Endothelial cell of umbilical vein (primary cell): ENCODE data around the gene FUBP3. TPM values are rescaled to one million over a fixed set of nuclear protein-coding genes. Genes with fewer than 3 reads are reported as not detected.

ENCODE experiments used
- BruUV-seq: library from RNA; stranded (reverse); fragments of 400-500 nt; replicated peaks from 2 replicates; lab custom pipeline; 2021; lab: Mats Ljungman, UMichigan
- CTCF ChIA-PET: fragments of 300-600, 350-600 bp; sonication (Branson Sonifier 250); formaldehyde crosslinking; loops from one replicate; lab custom pipeline; 2021; ENCODE audit warnings: antibody characterized with exemption, inconsistent platforms; lab: Charles Lee
- POLR2A ChIA-PET: fragments of 300-600, 350-600 bp; sonication (Branson Sonifier 250); formaldehyde crosslinking; loops from one replicate; lab custom pipeline; 2021; ENCODE audit warnings: antibody characterized with exemption, inconsistent platforms; lab: Charles Lee
- DNase-seq: peaks from one replicate; pipeline ENCODE4 v3.0.0-alpha.2; 2011; ENCODE audit warnings: low read depth, low spot score
- FAIRE-seq: peaks from 2 replicates; lab custom pipeline; 2011; peaks lifted over from hg19 to GRCh38; lab: Jason Lieb, UNC
- H2AFZ ChIP-seq: 2 replicates; pipeline ENCODE4 v1.6.0; 2012; ENCODE audit warnings: low read depth, low read length, control low read depth, inconsistent platforms
- H3K27ac ChIP-seq: 2 replicates; pipeline ENCODE4 v1.5.1; 2011; ENCODE audit warnings: low read depth, mild to moderate bottlenecking, control low read depth, low read length, moderate library complexity; ENCODE audit not compliant: insufficient read depth
- H3K27me3 ChIP-seq, 2 experiments: 2 replicates each; pipeline versions ENCODE4 v1.6.0 to v1.6.1; 2011; ENCODE audit warnings: low read length in 2 of 2, mixed read lengths in 1 of 2; ENCODE audit not compliant: control insufficient read depth in 2 of 2, insufficient read depth in 2 of 2
- H3K36me3 ChIP-seq, 2 experiments: 2 replicates in 1 of 2; 3 replicates in 1 of 2; pipeline ENCODE4 v1.5.1; 2011; ENCODE audit warnings: low read length in 2 of 2, mild to moderate bottlenecking in 1 of 2, moderate library complexity in 1 of 2; ENCODE audit not compliant: control insufficient read depth in 2 of 2, insufficient read depth in 2 of 2; ENCODE audit errors: extremely low read depth in 1 of 2
- H3K4me1 ChIP-seq: 3 replicates; pipeline ENCODE4 v1.5.1; 2011; ENCODE audit warnings: mild to moderate bottlenecking, low read length; ENCODE audit not compliant: control insufficient read depth, insufficient read depth; ENCODE audit errors: extremely low read depth
- H3K4me2 ChIP-seq: 2 replicates; pipeline ENCODE4 v1.6.1; 2011; ENCODE audit warnings: low read length, control low read depth, mixed read lengths; ENCODE audit not compliant: insufficient read depth
- H3K4me3 ChIP-seq, 3 experiments: fragments of 200-600 bp in 1 of 3; sonication (generic), shearing (Covaris generic) in 1 of 3; replicated peaks in 1 of 3; 2 replicates each; pipeline ENCODE4 v1.5.1; 2011 to 2016; ENCODE audit warnings: control low read depth in 3 of 3, low read length in 3 of 3, mild to moderate bottlenecking in 2 of 3, inconsistent platforms in 1 of 3, low read depth in 1 of 3, moderate library complexity in 1 of 3; ENCODE audit not compliant: insufficient read depth in 1 of 3
- H3K79me2 ChIP-seq: 2 replicates; pipeline ENCODE4 v1.6.0; 2012; ENCODE audit warnings: low read length, inconsistent platforms; ENCODE audit not compliant: control insufficient read depth, insufficient read depth
- H3K9ac ChIP-seq: replicated peaks from 2 replicates; pipeline ENCODE3; 2011; ENCODE audit warnings: low read length, control low read depth; ENCODE audit not compliant: insufficient read depth; ENCODE audit errors: extremely low read depth
- H3K9me1 ChIP-seq: replicated peaks from 3 replicates; pipeline ENCODE4 v1.6.0; 2011; ENCODE audit warnings: mild to moderate bottlenecking, low read length; ENCODE audit not compliant: control insufficient read depth, insufficient read depth; ENCODE audit errors: extremely low read depth
- H3K9me3 ChIP-seq: replicated peaks from 2 replicates; pipeline ENCODE4 v1.5.1; 2012; ENCODE audit warnings: low read length, inconsistent platforms; ENCODE audit not compliant: control insufficient read depth, insufficient read depth
- H4K20me1 ChIP-seq: replicated peaks from 2 replicates; pipeline ENCODE3; 2011; ENCODE audit warnings: mild to moderate bottlenecking, low read length; ENCODE audit not compliant: control insufficient read depth, insufficient read depth; ENCODE audit errors: extremely low read depth
- EZH2 ChIP-seq: IDR thresholded peaks from 2 replicates; pipeline ENCODE4 v1.6.1; 2012; ENCODE audit warnings: borderline replicate concordance, low read depth, mild to moderate bottlenecking, moderate library complexity, low read length, inconsistent platforms; ENCODE audit not compliant: severe bottlenecking
- FOS ChIP-seq: IDR thresholded peaks from 2 replicates; pipeline ENCODE4 v1.6.1; 2011; ENCODE audit warnings: mild to moderate bottlenecking, low read length, moderate library complexity, borderline replicate concordance; ENCODE audit not compliant: insufficient read depth
- GATA2 ChIP-seq: IDR thresholded peaks from 2 replicates; pipeline ENCODE4 v1.7.0; 2011; ENCODE audit warnings: low read depth, mild to moderate bottlenecking, moderate library complexity, mixed read lengths, low read length; ENCODE audit not compliant: insufficient read length, insufficient read depth
- JUN ChIP-seq: IDR thresholded peaks from 2 replicates; pipeline ENCODE4 v1.6.1; 2011; ENCODE audit warnings: borderline replicate concordance, low read depth; ENCODE audit not compliant: insufficient read length, insufficient read depth
- MYC ChIP-seq: IDR thresholded peaks from one replicate; pipeline ENCODE4 v1.6.1; 2011; ENCODE audit warnings: mild to moderate bottlenecking, low read depth, low read length
- POLR2A ChIP-seq: IDR thresholded peaks from 2 replicates; pipeline ENCODE4 v1.6.1; 2012; ENCODE audit warnings: low read depth, mild to moderate bottlenecking, control low read depth, low read length
- POLR2AphosphoS5 ChIP-seq: IDR thresholded peaks from 2 replicates; pipeline ENCODE4 v1.6.1; 2012; ENCODE audit warnings: low read depth, mild to moderate bottlenecking, control low read depth, low read length, moderate library complexity; ENCODE audit not compliant: insufficient read depth
- dilution Hi-C: fragments of 300-500 bp; cut with MboI; formaldehyde crosslinking; loops from one replicate; pipeline ENCODE4 v1.15.0; 2019; ENCODE audit warnings: low sequenced_read_pairs; ENCODE audit not compliant: extremely low pct_ligation_motif_present
- intact Hi-C: fragments of 100-400 bp; cut with micrococcal nuclease; formaldehyde crosslinking; loops from one replicate; pipeline ENCODE4 v1.10.0; 2022
- polyA plus RNA-seq, 4 experiments: library from polyadenylated mRNA; depleted of rRNA in 3 of 4; stranded (reverse) in 3 of 4; unstranded in 1 of 4; fragments of >200 nt; gene quantifications; 2 replicates each; pipeline versions ENCODE4 v1.2.1 to v1.2.3, GENCODE V29; 2011 to 2012; ENCODE audit warnings: missing spikeins in 1 of 4
- total RNA-seq: library from RNA; stranded (reverse); gene quantifications from 2 replicates; pipeline ENCODE4 v1.2.3, GENCODE V29; 2021
- TF ChIP-seq, protein P1 (sequence below): IDR thresholded peaks from 2 replicates; pipeline ENCODE4 v1.6.1; 2011; ENCODE audit not compliant: insufficient read depth, insufficient read length
- TF ChIP-seq, protein P2 (sequence below), 2 donors: IDR thresholded peaks; 1 replicate in 1 of 2; 2 replicates in 1 of 2; pipeline ENCODE4 v1.5.1; 2011; ENCODE audit warnings: low read length in 2 of 2, mild to moderate bottlenecking in 2 of 2, moderate library complexity in 2 of 2, control low read depth in 1 of 2, inconsistent platforms in 1 of 2, low read depth in 1 of 2; ENCODE audit not compliant: insufficient read depth in 1 of 2; ENCODE audit errors: extremely low read depth in 1 of 2

The FUBP3 gene
- total and polyA plus RNA-seq, 2 donors (not counting 3 experiments of a cell fraction or from before 2014, with no cell fraction given): 19.4 to 50.9 TPM

DNA sequence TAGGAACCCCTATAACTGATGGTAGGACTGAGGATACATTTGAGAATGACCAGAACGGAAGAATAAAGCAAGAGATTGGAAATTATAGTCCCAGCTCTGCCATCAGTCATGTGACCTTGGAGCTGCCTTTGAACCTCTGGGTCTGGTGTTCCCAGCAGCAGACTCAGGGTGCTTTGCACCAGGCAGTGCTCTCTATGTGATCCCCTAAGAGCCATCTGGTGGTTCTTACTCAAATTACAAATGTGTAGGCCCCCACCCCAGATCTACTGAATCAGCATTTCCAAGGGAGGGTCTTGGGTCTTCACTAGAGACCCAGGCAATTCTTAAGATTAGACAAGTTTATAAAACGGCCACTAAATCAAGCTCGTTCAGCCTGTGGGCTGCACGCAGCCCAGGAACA, 44.8 kb downstream of the FUBP3 start:
- Histone ChIP-seq H4K20me1 (no peaks in the 10 kb centered on the region), H3K27ac (no peak overlapping the region), H3K4me1 (no peaks in the 10 kb centered on the region), H3K9ac (no peak overlapping the region), H3K36me3 (peaks cover 25 to 38% of the 10 kb centered on the region in 2 experiments), H3K27me3 (no peaks in the 10 kb centered on the region), H3K4me3 (no peak overlapping the region), H2AFZ (no peak overlapping the region), H3K9me3 (no peaks in the 10 kb centered on the region), H3K9me1 (no peaks in the 10 kb centered on the region), H3K4me2 (no peak overlapping the region), H3K79me2 (no peaks in the 10 kb centered on the region)
- no peak for DNase-seq
- TF ChIP-seq, protein P1, sequence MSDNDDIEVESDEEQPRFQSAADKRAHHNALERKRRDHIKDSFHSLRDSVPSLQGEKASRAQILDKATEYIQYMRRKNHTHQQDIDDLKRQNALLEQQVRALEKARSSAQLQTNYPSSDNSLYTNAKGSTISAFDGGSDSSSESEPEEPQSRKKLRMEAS: no peak
- TF ChIP-seq JUN (no peak), MYC (no peak), GATA2 (no peak), FOS (no peak), POLR2AphosphoS5 (no peak), EZH2 (no peak), POLR2A (no peak)
- TF ChIP-seq, protein P2, sequence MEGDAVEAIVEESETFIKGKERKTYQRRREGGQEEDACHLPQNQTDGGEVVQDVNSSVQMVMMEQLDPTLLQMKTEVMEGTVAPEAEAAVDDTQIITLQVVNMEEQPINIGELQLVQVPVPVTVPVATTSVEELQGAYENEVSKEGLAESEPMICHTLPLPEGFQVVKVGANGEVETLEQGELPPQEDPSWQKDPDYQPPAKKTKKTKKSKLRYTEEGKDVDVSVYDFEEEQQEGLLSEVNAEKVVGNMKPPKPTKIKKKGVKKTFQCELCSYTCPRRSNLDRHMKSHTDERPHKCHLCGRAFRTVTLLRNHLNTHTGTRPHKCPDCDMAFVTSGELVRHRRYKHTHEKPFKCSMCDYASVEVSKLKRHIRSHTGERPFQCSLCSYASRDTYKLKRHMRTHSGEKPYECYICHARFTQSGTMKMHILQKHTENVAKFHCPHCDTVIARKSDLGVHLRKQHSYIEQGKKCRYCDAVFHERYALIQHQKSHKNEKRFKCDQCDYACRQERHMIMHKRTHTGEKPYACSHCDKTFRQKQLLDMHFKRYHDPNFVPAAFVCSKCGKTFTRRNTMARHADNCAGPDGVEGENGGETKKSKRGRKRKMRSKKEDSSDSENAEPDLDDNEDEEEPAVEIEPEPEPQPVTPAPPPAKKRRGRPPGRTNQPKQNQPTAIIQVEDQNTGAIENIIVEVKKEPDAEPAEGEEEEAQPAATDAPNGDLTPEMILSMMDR (IDR thresholded peaks at IDR 0.05; ENCODE audit: extremely low read depth in 1 of 2, insufficient read depth in 1 of 2, low read depth in 1 of 2, low read length in 2 of 2): no peak
- CTCF ChIA-PET: interaction anchor here (1.3 to 1.7 kb wide), 2 partner anchors 20 to 59 kb away, joined by 3 to 6 read pairs; no protein-coding TSS in a partner anchor
- intact Hi-C loops (no loop called here), dilution Hi-C loops (no loop called here)
- FAIRE-seq: no peak
- POLR2A ChIA-PET: no interaction called here
- BruUV-seq: no TSS peak
